NCI-H1436 treated with DMSO at 0.1 percent for 48 hours (cell line): ENCODE results near the gene FGFRL1.

Experiments used
- DNase-seq: peaks from one replicate; lab custom pipeline; 2025; lab: John Stamatoyannopoulos, UW

The FGFRL1 gene

GRCh38 chr4:1006856-1007255, 4.6 kb upstream of the FGFRL1 start:
- DNase-seq: no peak

- DNase-seq: no peak
Observed at GRCh38 chr4:1008840-1009541, 2.4 kb upstream of the FGFRL1 start.

- DNase-seq: no peak
Observed at GRCh38 chr4:1009542-1010394, 1.7 kb upstream of the FGFRL1 start.

GRCh38 chr4:1010395-1011021, 918 bp upstream of the FGFRL1 start:
- no peak for DNase-seq

- DNase-seq: no peak
Observed at GRCh38 chr4:1011666-1012033, 224 bp downstream of the FGFRL1 start.

- DNase-seq: no peak
Observed at GRCh38 chr4:1012034-1012739, 761 bp downstream of the FGFRL1 start.

GRCh38 chr4:1013225-1014073, 2.0 kb downstream of the FGFRL1 start:
- no peak for DNase-seq

GRCh38 chr4:1014291-1015167, 3.1 kb downstream of the FGFRL1 start:
- DNase-seq: no peak

- DNase-seq: no peak
Observed at GRCh38 chr4:1015179-1015578, 3.8 kb downstream of the FGFRL1 start.

GRCh38 chr4:1015746-1016145, 4.3 kb downstream of the FGFRL1 start:
- no peak for DNase-seq

GRCh38 chr4:1017211-1017610, 5.8 kb downstream of the FGFRL1 start:
- no peak for DNase-seq

- no peak for DNase-seq
Observed at GRCh38 chr4:1017706-1018105, 6.3 kb downstream of the FGFRL1 start.

GRCh38 chr4:1018147-1019020, 7.0 kb downstream of the FGFRL1 start:
- DNase-seq: no peak

- DNase-seq: no peak
Observed at GRCh38 chr4:1019320-1019719, 7.9 kb downstream of the FGFRL1 start.

- DNase-seq: no peak
Observed at GRCh38 chr4:1019729-1020470, 8.5 kb downstream of the FGFRL1 start.

GRCh38 chr4:1021386-1022050, 10.1 kb downstream of the FGFRL1 start:
- no peak for DNase-seq

- DNase-seq: no peak
Observed at GRCh38 chr4:1022051-1022738, 10.8 kb downstream of the FGFRL1 start.

- no peak for DNase-seq
Observed at GRCh38 chr4:1022739-1023066, 11.3 kb downstream of the FGFRL1 start.
